Fibroblast of skin of left biceps (primary cell): ENCODE results near the gene ST6GAL1.
"Not testable (repeated sequence)": the region's sequence is repeated elsewhere in the genome, so short reads cannot be mapped to it uniquely, and the experiment has no call there.

Source experiments
- DNase-seq, 2 experiments: peaks; one replicate each; pipeline ENCODE4 v3.0.0-alpha.2; 2013; ENCODE audit warnings: low read depth in 2 of 2

ST6GAL1 gene

DNA sequence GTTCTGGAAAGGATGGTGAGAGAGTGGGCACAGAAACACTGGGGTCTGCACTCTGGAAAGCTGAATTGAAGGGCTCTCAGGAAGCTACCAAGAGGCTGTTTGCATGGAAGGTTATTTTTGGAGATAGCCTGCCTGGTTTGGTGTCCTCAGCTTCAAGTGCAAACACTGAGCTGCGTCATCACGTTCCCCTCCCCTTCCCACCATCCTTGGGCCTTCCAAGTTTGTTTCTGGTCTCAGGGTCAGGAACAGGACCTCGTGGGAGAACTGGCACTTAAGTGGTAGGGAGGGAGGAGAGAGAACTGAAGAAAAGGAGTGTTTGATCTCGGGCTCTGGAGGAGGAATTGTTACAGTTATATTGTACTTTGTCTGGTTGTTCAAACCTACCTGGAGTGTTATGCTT is 10.6 kb downstream of the ST6GAL1 start:
- DNase-seq: no peak

GRCh38 chr3:186942168-186942567 is 11.8 kb downstream of the ST6GAL1 start:
- DNase-seq: no peak

- no peak for DNase-seq
These were observed 15.0 kb downstream of the ST6GAL1 start for GRCh38 chr3:186945255-186945823.

- DNase-seq: no peak
These were observed 16.5 kb downstream of the ST6GAL1 start for GRCh38 chr3:186946756-186947375.

DNA sequence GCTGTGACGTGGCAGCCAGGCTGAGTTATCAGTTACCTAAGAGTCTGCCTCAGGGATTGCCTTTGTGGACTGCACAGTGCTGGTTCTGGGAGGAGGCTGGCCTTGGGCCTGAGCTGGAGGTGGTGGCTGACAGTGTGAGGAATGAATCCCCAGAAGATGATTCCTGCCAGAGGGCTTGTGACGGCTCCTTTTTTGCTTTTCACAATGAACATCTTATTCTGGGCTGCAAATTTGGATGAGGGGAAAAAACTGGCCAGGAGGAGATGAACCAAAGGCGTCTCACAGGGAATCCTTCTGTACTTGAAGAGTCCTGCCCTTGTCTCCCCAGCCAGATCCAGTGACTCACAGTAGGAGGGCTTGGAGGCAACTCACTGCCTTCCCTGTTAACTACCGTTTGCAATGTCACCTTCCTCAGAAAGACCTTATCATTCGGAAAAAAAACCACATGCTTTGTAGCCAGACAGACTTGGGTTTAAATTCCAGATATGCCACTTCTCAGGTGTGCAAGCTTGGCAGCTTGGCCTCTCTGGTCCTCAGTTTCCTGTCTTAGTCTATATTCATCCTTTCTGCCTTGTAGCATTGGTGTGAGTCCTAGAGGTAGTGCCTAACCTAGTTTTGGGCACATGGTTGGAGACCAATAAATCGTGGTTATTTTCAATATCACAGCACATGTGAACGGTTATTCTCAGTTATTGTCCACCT is 19.1 kb downstream of the ST6GAL1 start:
- DNase-seq: no peak

GRCh38 chr3:186950402-186951093 is 20.2 kb downstream of the ST6GAL1 start:
- no peak for DNase-seq

GRCh38 chr3:186951640-186952552 is 21.6 kb downstream of the ST6GAL1 start:
- DNase-seq: no peak

DNA sequence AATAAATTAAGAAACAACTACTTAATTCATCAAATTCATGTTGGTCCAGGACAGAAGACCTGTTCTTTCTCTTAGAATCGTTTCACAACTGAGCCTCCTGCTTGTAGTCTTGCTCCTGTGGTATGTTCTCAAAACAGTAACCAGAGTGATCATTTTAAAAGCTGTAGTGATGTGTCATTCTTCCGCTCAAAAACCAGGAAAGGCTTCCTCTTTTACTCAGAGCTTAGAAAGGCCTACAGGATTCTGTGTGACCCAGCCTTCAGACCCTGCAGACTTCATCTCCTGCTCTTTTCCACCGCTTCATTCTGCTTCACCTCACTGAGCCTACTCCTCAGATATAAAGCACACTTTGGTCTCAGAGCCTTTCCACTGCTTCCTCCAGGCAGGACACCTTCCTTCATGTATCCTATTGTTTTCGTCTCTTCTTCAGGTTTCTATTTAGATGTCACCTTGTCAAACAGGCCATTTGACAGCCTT is 22.7 kb downstream of the ST6GAL1 start:
- no peak for DNase-seq

DNA sequence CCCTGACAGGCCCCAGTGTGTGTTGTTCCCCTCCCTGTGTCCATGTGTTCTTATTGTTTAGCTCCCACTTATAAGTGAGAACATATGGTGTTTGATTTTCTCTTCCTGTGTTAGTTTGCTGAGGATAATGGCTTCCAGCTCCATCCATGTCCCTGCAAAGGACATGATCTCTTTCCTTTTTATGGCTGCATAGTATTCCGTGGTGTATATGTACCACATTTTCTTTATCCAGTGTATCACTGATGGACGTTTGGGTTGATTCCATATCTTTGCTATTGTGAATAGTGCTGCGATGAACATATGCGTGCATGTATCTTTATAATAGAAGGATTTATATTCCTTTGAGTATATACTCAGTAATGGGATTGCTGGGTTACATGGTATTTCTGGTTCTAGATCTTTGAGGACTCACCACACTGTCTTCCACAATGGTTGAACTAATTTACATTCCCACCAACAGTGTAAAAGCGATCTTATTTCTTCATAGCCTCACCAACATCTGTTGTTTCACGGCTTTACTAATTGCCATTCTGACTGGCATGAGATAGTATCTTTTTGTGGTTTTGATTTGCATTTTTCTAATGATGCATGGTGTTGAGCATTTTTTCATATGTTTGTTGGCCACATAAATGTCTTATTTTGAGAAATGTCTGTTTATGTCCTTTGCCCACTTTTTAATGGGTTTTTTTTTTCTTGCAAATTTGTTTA is 23.8 kb downstream of the ST6GAL1 start:
- DNase-seq: not testable (repeated sequence)

DNA sequence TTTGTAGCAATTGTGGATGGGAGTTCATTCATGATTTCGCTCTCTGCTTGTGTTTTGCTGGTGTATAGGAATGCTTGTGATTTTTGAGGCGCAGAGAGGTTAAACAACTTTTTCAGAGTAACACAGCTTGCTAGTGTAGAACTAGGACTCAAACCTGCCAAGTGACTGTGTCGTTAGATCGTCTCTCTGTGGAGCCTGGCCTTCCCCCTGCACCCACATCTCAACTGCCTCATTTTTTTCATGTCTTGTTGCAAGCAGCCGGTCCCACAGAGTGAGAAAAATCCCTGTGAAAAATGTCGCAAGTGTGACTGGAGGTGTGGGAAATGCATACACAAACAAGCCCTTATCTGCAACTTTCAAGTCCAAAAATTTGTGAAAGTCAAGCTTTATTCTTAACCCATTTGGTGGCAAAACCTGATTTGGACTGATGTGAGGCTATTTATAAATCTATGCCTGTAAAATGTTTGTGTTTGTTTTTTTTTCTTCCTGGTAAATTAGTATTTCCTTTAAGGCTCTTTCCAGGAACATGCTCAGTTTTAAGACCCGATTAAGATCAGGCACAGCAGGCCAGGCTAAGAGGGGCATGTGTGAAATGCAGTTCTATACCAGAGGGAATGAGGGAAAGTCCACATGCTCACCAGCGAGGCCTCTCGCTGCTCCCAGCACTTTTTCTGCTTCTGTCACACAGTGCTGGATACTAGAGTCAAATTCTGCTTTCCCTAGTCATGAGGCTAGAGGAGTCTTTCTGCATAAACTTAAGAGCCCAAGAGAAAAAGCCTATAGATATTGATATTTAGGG is 25.8 kb downstream of the ST6GAL1 start:
- no peak for DNase-seq

DNA sequence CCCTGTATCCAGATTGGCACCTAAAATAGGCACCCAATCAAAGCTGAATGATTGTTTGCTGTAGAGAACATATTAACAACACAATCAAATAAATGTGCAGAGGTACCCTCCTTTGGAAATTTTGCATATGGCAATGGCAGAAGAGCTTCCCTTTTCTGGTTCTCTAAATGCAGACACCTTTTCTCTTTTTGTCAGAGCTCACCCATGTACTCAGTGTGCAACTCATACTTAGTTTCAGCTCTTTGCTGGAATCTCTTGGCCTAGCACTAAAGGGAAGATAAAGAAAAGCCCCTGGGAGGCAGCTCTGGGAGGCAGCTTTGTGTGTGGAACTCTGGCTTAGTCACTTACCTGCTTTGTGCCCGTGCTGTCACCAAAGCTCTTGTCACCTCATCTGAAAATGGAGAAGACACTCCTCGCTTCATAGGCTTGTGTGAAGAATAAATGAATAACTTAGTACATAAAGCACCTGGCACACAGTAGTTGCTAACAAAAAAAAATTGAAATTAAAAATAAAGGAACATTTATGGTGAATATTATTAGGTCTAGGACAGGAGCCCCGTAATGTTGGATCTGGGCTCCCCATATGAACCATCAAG is 28.8 kb downstream of the ST6GAL1 start:
- DNase-seq: no peak

DNA sequence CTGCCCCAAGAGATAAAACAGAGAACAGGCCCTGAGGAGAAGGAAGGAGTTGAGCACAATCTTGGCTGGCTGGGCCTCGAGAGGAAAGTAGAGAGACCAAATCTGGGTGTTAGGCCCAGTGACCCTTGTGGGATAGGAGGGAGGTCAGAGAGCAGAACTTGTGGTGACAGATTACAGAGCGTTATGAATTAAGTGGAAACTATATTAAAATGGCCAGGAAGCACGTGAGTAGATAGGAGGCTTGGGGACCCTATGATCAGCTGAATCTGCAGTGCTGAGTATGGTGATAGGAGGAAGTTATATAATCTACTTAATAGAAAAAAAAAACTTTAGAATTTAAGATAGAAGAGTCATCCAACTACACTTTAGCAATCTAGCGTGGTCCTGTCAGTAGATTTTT is 30.0 kb downstream of the ST6GAL1 start:
- DNase-seq: no peak

DNA sequence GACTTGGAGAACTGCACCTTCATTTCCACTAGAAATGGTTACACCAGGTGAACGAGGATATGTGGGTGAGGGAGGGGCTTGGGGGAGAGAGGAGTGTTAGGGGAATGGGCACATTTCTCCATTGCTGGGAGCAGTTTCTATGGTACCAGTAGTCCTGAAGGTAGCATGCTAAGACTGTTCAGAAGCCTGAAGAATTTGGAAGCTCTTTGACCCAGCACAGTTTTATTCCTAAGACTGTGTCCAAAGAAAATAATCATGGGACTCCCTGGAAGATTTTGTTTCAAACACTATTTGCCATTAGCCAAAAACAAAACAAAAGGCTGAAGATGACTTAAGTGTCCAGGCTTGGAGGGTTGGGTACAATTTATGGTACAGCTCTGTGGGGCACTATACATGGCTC is 32.1 kb downstream of the ST6GAL1 start:
- DNase-seq: no peak

DNA sequence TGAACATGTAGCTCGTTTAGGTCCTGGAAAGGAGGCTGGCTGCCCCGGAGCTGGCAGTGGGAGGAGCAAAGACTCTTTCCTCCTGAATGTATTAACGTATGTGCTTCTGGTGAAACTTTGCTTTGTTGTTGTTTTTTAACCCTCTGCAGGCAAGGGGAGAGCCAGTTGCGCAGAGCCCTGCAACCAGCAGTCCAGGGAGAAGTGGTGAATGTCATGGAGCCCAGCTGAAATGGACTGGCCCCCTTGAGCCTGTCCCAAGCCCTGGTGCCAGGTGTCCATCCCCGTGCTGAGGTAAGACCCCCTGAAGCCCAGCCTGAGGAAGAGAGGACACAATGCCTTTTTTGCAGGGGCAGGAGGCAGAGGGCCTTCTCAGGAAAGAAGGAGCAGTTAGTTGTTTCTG is 33.3 kb downstream of the ST6GAL1 start:
- DNase-seq: no peak

DNA sequence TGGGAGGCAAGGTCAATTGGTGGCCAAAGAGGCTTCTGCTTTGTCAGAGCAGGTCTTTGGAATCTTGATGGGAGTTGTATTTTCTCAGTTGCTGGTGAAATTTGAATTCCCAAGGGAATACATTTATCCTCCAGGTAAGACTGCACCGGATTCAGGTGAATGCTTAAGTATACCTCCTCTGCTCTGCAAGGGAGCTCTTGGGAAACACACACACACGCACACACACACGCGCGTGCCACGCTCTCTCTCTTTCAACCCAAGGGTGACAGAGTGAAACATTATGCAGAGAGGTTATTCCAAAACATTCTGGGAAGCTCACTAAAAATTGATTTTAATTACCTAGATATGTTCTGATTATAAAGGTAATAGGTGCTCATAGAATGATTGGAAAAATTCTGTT is 33.7 kb downstream of the ST6GAL1 start:
- no peak for DNase-seq

- no peak for DNase-seq
These were observed 34.3 kb downstream of the ST6GAL1 start for GRCh38 chr3:186964616-186965015.

DNA sequence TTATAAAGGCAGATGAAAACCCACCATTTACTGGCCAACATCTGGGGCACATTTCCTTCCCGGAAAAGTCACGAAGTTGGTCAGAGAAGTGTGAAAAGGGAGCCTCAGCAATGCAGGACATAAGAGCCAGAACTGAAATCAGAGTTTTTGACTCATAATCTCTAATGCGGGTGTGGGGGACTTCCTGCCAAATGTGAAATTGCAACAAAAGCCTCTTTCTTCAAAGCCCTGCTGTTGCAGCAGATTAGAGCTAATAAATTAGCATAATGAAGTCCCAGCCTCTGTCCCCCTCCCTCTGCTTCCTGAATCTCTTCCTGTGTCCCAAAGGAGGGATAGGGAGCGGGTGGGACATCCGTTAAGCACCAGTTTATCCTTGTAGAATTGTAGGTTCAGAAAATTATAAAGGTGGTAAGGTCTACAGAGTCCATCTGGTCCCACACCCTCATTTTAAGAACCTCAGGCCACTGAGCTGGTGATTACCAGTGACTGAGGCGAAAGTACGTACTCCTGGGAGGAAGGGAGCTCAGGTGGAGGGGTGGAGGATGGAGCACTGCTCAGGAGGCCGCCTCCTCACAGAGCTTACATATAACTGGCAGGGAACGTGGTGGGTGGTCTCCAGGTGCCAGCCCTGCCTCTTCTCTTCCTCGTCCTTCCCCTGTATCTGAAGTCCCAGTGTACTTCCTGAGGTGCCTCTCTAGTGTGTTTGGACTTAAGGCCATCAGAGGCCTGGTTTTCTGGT is 35.0 kb downstream of the ST6GAL1 start:
- DNase-seq: no peak

GRCh38 chr3:186966406-186966805 is 36.1 kb downstream of the ST6GAL1 start:
- no peak for DNase-seq

- not testable (repeated sequence) for DNase-seq
These were observed 36.9 kb downstream of the ST6GAL1 start for GRCh38 chr3:186967236-186967635.
